ENCODE measurements around the gene WDPCP. TPM values are rescaled to one million over a fixed set of nuclear protein-coding genes. Genes with fewer than 3 reads are reported as not detected.

Gene WDPCP
- total and polyA plus RNA-seq, 2 donors (not counting 1 experiment from before 2014, with no cell fraction given), result 5.6 to 22.8 TPM

- Histone ChIP-seq H2AFZ (ENCODE audit: insufficient read depth, low read depth, low read length, poor library complexity, severe bottlenecking) (no peak overlapping the region), H3K36me3 (replicated peaks in 1 of 2; ENCODE audit: control extremely low read depth in 1 of 2, control insufficient read depth in 1 of 2, extremely low read depth in 1 of 2, insufficient read depth in 2 of 2, low read length in 1 of 2) (peaks cover 3 to 36% of the 10 kb centered on the region in 2 experiments)
- peaks cover 22% of the 10 kb centered on the region for H3K4me1 Mint-ChIP-seq
Measured at GRCh38 chr2:63594660-63595059, 6.4 kb upstream of the WDPCP start.

GRCh38 chr2:63591566-63592175 is 3.4 kb upstream of the WDPCP start:
- POLR2A ChIA-PET, result no interaction called here
- intact Hi-C loops (cut with micrococcal nuclease), result no loop called here
- H3K4me1 ChIP-seq (ENCODE audit: control insufficient read depth in 2 of 2, insufficient read depth in 2 of 2, low read length in 2 of 2), result peaks cover 14 to 19% of the 10 kb centered on the region in 2 donors
- peaks cover 1 to 27% of the 10 kb centered on the region in 2 experiments for H3K36me3 ChIP-seq (replicated peaks in 1 of 2; ENCODE audit: control extremely low read depth in 1 of 2, control insufficient read depth in 1 of 2, extremely low read depth in 1 of 2, insufficient read depth in 2 of 2, low read length in 1 of 2)
- CTCF ChIA-PET, result no interaction called here
- H3K27me3 ChIP-seq (replicated peaks in 1 of 4; ENCODE audit: control extremely low read depth in 1 of 4, control insufficient read depth in 3 of 4, insufficient read depth in 4 of 4, low read length in 3 of 4), result no peaks in the 10 kb centered on the region
- H3K9me3 Mint-ChIP-seq (ENCODE audit: insufficient read depth), result no peaks in the 10 kb centered on the region
- WGBS (ENCODE audit: insufficient coverage), result no CpG with 5 or more reads among the region's 3 CpGs
- no peak overlapping the region for H3K4me3 Mint-ChIP-seq
- no peak overlapping the region for H3K4me3 ChIP-seq (ENCODE audit: control extremely low read depth in 1 of 5, extremely low read depth in 1 of 5, insufficient read depth in 1 of 5, low read depth in 2 of 5, low read length in 4 of 5)
- H3K4me1 Mint-ChIP-seq, result peaks cover 39% of the 10 kb centered on the region
- no peak overlapping the region for H3K27ac ChIP-seq (ENCODE audit: low read length in 2 of 2)
- H2AFZ ChIP-seq (ENCODE audit: insufficient read depth, low read depth, low read length, poor library complexity, severe bottlenecking), result no peak overlapping the region
- no peaks in the 10 kb centered on the region for H3K9me3 ChIP-seq (ENCODE audit: control extremely low read depth in 1 of 3, control insufficient read depth in 2 of 3, insufficient read depth in 1 of 3, low read length in 2 of 3)
- H3K4me2 ChIP-seq (replicated peaks; ENCODE audit: low read depth, low read length, poor library complexity, severe bottlenecking), result no peak overlapping the region
- H4K20me1 ChIP-seq (ENCODE audit: control insufficient read depth, insufficient read depth, low read length, poor library complexity, severe bottlenecking), result peaks cover 5% of the 10 kb centered on the region
- no peaks in the 10 kb centered on the region for H3K27me3 Mint-ChIP-seq
- no peak overlapping the region for H3K27ac Mint-ChIP-seq
- peaks cover 75% of the 10 kb centered on the region for H3K79me2 ChIP-seq (ENCODE audit: control insufficient read depth, insufficient read depth, low read length)
- DNase-seq, result no peak
- TF ChIP-seq CTCF (IDR thresholded peaks at IDR 0.05) (no peak), EZH2 (IDR thresholded peaks at IDR 0.05; ENCODE audit: borderline replicate concordance, insufficient read depth, low read depth, low read length, poor library complexity, severe bottlenecking) (no peak)
- no peak for ATAC-seq (ENCODE audit: low read depth)
- no peak overlapping the region for H3K9ac ChIP-seq (ENCODE audit: low read length)

More at GRCh38 chr2:63594660-63595059, 6.4 kb upstream of the WDPCP start:
- no peaks in the 10 kb centered on the region for H3K27me3 ChIP-seq (replicated peaks in 1 of 4; ENCODE audit: control extremely low read depth in 1 of 4, control insufficient read depth in 3 of 4, insufficient read depth in 4 of 4, low read length in 3 of 4)
- H3K9me3 ChIP-seq (ENCODE audit: control extremely low read depth in 1 of 3, control insufficient read depth in 2 of 3, insufficient read depth in 1 of 3, low read length in 2 of 3), result no peaks in the 10 kb centered on the region
- no CpG with 5 or more reads among the region's 3 CpGs for WGBS (ENCODE audit: insufficient coverage)
- H3K4me1 ChIP-seq (ENCODE audit: control insufficient read depth in 2 of 2, insufficient read depth in 2 of 2, low read length in 2 of 2), result peaks cover 3 to 6% of the 10 kb centered on the region in 2 donors
- H3K4me3 Mint-ChIP-seq, result no peak overlapping the region
- no peak overlapping the region for H3K9ac ChIP-seq (ENCODE audit: low read length)
- intact Hi-C loops (cut with micrococcal nuclease), result no loop called here
- peaks cover 55% of the 10 kb centered on the region for H3K79me2 ChIP-seq (ENCODE audit: control insufficient read depth, insufficient read depth, low read length)
- ChIA-PET CTCF (no interaction called here), POLR2A (no interaction called here)
- no peak for DNase-seq
- H3K27ac ChIP-seq (ENCODE audit: low read length in 2 of 2), result no peak overlapping the region
- H4K20me1 ChIP-seq (ENCODE audit: control insufficient read depth, insufficient read depth, low read length, poor library complexity, severe bottlenecking), result peaks cover 5% of the 10 kb centered on the region
- H3K27me3 Mint-ChIP-seq, result no peaks in the 10 kb centered on the region
- no peak overlapping the region for H3K4me2 ChIP-seq (replicated peaks; ENCODE audit: low read depth, low read length, poor library complexity, severe bottlenecking)
- TF ChIP-seq EZH2 (IDR thresholded peaks at IDR 0.05; ENCODE audit: borderline replicate concordance, insufficient read depth, low read depth, low read length, poor library complexity, severe bottlenecking), result no peak
- TF ChIP-seq CTCF (IDR thresholded peaks at IDR 0.05), result no peak
- H3K9me3 Mint-ChIP-seq (ENCODE audit: insufficient read depth), result no peaks in the 10 kb centered on the region
- no peak for ATAC-seq (ENCODE audit: low read depth)
- no peak overlapping the region for H3K4me3 ChIP-seq (ENCODE audit: control extremely low read depth in 1 of 5, extremely low read depth in 1 of 5, insufficient read depth in 1 of 5, low read depth in 2 of 5, low read length in 4 of 5)
- no peak overlapping the region for H3K27ac Mint-ChIP-seq

All from B cell (primary cell).